ENCODE measurements around the gene VWA5B1. TPM values are rescaled to one million over a fixed set of nuclear protein-coding genes. Genes with fewer than 3 reads are reported as not detected.
A peak's percentile ranks its signal among the peaks of the same experiment; 100 is the strongest.

The VWA5B1 gene, protein sequence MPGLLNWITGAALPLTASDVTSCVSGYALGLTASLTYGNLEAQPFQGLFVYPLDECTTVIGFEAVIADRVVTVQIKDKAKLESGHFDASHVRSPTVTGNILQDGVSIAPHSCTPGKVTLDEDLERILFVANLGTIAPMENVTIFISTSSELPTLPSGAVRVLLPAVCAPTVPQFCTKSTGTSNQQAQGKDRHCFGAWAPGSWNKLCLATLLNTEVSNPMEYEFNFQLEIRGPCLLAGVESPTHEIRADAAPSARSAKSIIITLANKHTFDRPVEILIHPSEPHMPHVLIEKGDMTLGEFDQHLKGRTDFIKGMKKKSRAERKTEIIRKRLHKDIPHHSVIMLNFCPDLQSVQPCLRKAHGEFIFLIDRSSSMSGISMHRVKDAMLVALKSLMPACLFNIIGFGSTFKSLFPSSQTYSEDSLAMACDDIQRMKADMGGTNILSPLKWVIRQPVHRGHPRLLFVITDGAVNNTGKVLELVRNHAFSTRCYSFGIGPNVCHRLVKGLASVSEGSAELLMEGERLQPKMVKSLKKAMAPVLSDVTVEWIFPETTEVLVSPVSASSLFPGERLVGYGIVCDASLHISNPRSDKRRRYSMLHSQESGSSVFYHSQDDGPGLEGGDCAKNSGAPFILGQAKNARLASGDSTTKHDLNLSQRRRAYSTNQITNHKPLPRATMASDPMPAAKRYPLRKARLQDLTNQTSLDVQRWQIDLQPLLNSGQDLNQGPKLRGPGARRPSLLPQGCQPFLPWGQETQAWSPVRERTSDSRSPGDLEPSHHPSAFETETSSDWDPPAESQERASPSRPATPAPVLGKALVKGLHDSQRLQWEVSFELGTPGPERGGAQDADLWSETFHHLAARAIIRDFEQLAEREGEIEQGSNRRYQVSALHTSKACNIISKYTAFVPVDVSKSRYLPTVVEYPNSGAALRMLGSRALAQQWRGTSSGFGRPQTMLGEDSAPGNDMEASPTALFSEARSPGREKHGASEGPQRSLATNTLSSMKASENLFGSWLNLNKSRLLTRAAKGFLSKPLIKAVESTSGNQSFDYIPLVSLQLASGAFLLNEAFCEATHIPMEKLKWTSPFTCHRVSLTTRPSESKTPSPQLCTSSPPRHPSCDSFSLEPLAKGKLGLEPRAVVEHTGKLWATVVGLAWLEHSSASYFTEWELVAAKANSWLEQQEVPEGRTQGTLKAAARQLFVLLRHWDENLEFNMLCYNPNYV
- not detected for total RNA-seq

DNA sequence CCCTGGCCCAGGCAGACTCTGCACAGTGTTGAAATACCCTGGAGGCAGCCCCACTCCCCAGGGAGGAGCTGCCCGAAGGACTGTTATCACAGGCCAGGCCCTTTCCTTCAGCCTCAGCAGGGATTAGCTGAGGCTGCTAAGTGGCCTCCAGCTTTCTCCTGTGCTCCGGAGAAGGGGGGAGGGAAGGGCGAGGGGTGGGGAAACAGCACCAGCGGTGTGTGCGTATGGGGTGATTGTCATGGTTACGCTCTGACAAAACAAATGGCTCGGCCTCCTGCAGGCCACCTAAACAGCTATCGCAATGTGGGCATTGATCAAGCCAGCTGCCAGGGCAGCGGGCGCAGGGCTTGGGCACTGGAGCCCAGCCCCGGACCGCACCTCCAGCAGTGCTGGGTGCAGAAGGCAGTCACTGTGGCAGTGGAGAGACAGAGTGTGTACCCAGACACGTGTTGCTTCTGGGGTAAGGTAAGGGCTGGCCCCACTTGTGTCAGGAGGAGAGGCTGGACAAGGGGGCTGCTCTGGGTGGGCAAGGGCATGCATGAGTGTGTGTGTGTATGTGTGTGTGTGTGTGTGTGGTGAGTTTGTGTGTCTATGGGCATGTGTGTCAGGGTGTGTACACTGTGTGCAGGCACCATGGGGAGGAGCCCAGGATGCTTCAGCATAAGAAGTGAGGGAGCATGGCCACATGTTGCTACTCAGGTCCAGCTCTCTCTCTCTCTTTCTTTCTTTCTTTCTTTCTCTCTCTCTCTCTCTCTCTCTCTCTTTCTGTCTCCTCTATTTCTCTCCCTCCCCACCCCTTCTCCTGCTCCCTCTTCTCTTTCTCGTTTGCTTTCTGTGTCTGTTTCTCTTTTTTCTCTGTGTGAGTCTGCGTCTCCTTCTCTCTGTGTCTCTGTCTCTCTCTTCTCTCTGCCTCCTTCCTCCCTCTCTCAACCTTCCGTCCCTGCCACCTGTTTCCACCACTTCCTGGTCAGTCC is at the start of gene VWA5B1:
Gene VWA5B1 (plus strand): TSS at position 252 of the 974 bp plus-strand sequence. CDS start 19,727 bp downstream, outside the sequence.
- no peak for ATAC-seq
- H3K9me3 Mint-ChIP-seq, result peaks cover under 1% of the 10 kb centered on the region
- H3K4me1 Mint-ChIP-seq (ENCODE audit: low read depth), result peaks cover 14% of the 10 kb centered on the region
- peak within 1 kb of the TSS; percentile 48 for H3K4me3 Mint-ChIP-seq
- DNase-seq, result no peak
- no peaks in the 10 kb centered on the region for H3K36me3 Mint-ChIP-seq (ENCODE audit: insufficient read depth)
- H3K27me3 Mint-ChIP-seq (ENCODE audit: low read depth), result peaks cover 63% of the 10 kb centered on the region

DNA sequence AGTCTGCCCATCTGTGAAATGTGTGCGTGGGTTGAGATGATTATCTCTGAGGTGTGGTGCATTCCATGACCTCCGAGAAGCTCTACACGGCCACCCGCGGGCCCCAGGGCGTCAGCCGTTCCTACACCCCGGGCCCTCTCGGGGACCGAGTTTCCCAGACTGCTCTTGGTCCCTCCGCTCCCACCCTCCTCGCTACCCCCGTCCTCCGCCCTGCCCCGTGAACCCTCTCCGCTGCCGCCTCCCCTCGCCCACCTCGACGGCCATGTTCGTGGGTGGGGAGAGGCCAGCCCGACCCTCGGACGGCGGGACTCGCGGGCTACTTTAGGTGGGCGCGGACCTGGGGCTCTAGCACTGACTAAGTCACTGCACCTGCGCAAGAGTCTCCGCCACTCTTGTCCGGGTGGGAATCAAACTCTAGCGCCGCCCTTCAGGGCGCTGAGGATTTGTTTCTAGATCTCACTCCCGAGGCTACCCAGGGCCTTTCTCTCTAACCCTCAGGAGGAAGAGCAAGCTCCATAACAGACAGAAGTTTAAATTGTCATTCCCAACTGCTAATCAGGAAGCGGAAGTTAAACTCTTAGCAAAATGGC is 47.7 kb upstream of the VWA5B1 start:
- ATAC-seq, result no peak
- Mint-ChIP-seq H3K27me3 (ENCODE audit: low read depth) (peaks cover 20% of the 10 kb centered on the region), H3K4me3 (no peak overlapping the region), H3K4me1 (ENCODE audit: low read depth) (peaks cover 5% of the 10 kb centered on the region), H3K9me3 (no peaks in the 10 kb centered on the region), H3K36me3 (ENCODE audit: insufficient read depth) (no peaks in the 10 kb centered on the region)
- DNase-seq, result no peak

DNA sequence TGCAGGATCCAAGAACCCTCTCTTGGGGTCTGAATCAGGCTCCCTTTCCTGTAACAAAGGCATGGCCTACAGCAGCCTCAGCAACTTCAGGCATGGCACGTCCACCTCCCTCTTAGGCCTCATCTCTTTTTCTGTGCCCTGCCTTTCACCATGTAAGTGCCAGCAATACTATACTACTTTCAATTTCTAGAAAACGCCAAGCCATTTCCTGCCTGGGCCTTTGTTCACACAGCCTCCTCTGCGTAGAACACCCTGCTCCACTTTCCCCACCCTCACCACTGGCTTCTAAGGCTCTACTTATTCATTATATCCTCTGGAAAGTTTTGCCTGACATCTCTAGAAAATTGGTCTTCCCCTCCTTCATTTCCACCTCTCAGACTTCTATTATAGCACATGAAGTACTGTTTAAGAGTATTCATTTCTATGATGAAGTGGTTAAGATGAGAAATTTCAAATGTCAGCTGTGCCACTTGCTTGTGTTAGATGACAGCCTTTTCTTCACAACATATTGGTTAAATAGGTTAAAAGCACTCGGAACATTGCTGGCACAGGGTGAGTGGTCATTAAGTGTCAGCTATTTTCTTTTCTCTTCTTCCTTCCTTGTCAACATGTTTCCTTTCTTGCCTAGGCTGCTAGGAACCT is 41.6 kb upstream of the VWA5B1 start:
- H3K4me1 Mint-ChIP-seq (ENCODE audit: low read depth), result peaks cover 19% of the 10 kb centered on the region
- H3K4me3 Mint-ChIP-seq, result peak overlapping the region; percentile 39
- no peaks in the 10 kb centered on the region for H3K27me3 Mint-ChIP-seq (ENCODE audit: low read depth)
- no peaks in the 10 kb centered on the region for H3K9me3 Mint-ChIP-seq
- peak; percentile 88 to 91 for ATAC-seq
- no peaks in the 10 kb centered on the region for H3K36me3 Mint-ChIP-seq (ENCODE audit: insufficient read depth)
- no peak for DNase-seq

DNA sequence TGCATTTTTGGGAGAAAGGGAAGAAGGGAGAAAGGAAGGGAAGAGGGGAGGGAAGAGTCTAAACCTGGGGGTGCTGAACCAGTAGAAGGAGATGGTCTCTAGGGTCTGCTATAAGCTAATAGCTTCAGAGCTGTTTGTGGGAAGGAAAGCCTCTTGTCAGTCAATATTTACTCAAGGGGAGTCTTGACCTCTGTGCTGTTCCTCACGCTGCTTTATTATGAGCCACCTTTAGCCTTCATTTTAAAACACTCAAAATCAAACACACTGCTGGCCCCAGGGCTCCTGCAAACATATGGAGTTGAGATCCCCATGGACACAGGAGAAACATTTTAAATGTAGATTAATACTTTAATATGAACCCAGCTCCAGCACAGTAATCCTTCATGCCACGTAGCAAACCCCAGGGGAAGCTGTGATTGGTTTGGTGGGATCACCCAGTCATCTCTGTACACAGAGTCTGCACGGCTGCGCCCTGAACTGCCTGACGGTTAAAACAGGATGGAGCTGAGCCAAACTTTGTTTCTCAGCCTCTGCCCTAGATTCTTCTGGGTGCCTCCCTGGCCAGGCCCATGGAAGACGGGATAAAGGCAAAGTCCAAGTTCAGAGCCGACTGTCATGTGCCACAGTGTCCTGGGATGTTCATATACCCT is 40.2 kb upstream of the VWA5B1 start:
- H3K4me3 Mint-ChIP-seq, result no peak overlapping the region
- DNase-seq (no peak), ATAC-seq (no peak)
- H3K27me3 Mint-ChIP-seq (ENCODE audit: low read depth), result no peaks in the 10 kb centered on the region
- no peaks in the 10 kb centered on the region for H3K9me3 Mint-ChIP-seq
- H3K4me1 Mint-ChIP-seq (ENCODE audit: low read depth), result peaks cover 19% of the 10 kb centered on the region
- H3K36me3 Mint-ChIP-seq (ENCODE audit: insufficient read depth), result no peaks in the 10 kb centered on the region

DNA sequence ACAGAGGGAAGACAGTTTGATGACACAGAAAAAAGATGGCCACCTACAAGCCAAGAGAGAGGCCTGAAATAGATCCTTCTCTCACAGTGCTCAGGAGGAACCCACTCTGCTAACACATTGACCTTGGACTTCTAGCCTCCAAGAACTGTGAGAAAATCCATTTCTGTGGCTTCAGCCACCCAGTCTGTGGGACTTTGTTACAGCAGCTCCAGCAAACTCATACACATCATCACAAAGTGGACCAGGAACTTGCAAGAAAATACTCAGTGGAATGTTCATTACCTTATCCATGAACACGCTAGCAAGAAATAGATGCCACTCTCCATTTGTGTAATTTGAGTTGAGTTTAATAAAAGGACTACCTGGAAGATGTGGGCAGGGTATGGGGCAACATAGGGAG is 38.1 kb upstream of the VWA5B1 start:
- Mint-ChIP-seq H3K9me3 (no peaks in the 10 kb centered on the region), H3K36me3 (ENCODE audit: insufficient read depth) (no peaks in the 10 kb centered on the region), H3K4me3 (no peak overlapping the region), H3K27me3 (ENCODE audit: low read depth) (peaks cover 4% of the 10 kb centered on the region), H3K4me1 (ENCODE audit: low read depth) (peaks cover 16% of the 10 kb centered on the region)
- DNase-seq, result no peak
- ATAC-seq, result no peak

DNA sequence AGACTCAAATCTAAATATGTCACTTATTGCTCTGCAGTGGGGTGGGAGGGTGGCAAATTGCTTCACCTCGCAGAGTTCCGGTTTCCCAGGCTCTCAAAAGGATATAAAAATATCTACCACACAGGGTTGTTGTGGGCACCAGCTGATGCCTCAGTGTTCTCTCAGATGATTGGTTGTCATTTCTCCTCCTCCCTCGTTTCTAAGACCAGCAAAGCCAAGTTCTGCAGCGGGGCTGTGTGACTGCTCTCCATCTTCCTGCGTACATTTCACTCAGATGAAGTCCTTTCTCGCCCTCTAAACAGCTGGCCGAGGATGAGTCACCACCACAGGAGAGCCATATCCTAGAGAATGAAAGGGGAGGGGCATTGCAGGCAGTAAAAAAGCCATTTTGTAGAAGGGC is 35.0 kb upstream of the VWA5B1 start:
- no peak overlapping the region for H3K4me3 Mint-ChIP-seq
- ATAC-seq, result no peak
- H3K36me3 Mint-ChIP-seq (ENCODE audit: insufficient read depth), result no peaks in the 10 kb centered on the region
- H3K27me3 Mint-ChIP-seq (ENCODE audit: low read depth), result peaks cover 8% of the 10 kb centered on the region
- H3K9me3 Mint-ChIP-seq, result no peaks in the 10 kb centered on the region
- H3K4me1 Mint-ChIP-seq (ENCODE audit: low read depth), result no peaks in the 10 kb centered on the region
- DNase-seq, result no peak

DNA sequence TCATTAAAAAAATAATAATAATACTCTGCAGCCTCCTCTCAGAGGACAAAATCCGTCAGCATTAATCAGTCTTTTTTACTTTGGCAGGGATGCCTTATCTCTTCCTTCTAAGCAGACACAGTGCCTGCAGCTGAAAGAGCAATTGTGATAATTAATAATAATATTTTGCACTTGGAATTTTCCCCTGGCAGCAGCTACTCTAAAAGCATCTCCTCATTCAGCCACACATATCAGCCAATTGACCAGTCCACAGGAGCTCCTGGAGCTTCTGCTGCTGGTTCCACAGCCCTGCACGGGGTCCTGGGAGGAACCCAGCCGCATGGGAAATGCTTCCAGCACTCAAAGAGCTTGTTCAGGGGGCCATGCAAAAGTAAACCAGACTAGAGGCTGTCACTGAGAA is 31.0 kb upstream of the VWA5B1 start:
- Mint-ChIP-seq H3K9me3 (no peaks in the 10 kb centered on the region), H3K4me3 (no peak overlapping the region), H3K4me1 (ENCODE audit: low read depth) (no peaks in the 10 kb centered on the region)

DNA sequence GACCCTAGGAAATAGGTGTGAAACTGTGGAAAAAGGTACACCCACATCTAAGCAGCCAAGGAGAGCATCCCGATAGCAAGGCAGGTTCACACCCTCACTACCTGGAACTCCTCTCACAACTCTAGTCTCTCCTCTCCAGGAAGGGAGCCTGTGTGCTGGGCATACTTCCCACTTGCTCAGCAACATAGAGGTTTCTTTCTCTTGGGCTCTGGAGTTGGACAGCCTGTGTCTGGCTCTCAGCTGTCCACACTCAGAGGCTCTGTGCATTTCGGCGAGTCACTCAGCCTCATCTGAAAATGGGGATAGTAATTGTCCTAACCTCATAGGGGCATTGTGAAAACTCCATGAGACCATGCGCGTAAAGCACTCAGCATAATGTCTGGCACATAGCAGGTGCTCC is 29.6 kb upstream of the VWA5B1 start:
- ATAC-seq (no peak), DNase-seq (no peak)
- Mint-ChIP-seq H3K27me3 (ENCODE audit: low read depth) (peaks cover 7% of the 10 kb centered on the region), H3K36me3 (ENCODE audit: insufficient read depth) (no peaks in the 10 kb centered on the region), H3K4me1 (ENCODE audit: low read depth) (no peaks in the 10 kb centered on the region), H3K4me3 (no peak overlapping the region), H3K9me3 (no peaks in the 10 kb centered on the region)

More for the DNA sequence above, 31.0 kb upstream of the VWA5B1 start:
- H3K36me3 Mint-ChIP-seq (ENCODE audit: insufficient read depth), result no peaks in the 10 kb centered on the region
- DNase-seq (no peak), ATAC-seq (no peak)
- H3K27me3 Mint-ChIP-seq (ENCODE audit: low read depth), result peaks cover 10% of the 10 kb centered on the region

DNA sequence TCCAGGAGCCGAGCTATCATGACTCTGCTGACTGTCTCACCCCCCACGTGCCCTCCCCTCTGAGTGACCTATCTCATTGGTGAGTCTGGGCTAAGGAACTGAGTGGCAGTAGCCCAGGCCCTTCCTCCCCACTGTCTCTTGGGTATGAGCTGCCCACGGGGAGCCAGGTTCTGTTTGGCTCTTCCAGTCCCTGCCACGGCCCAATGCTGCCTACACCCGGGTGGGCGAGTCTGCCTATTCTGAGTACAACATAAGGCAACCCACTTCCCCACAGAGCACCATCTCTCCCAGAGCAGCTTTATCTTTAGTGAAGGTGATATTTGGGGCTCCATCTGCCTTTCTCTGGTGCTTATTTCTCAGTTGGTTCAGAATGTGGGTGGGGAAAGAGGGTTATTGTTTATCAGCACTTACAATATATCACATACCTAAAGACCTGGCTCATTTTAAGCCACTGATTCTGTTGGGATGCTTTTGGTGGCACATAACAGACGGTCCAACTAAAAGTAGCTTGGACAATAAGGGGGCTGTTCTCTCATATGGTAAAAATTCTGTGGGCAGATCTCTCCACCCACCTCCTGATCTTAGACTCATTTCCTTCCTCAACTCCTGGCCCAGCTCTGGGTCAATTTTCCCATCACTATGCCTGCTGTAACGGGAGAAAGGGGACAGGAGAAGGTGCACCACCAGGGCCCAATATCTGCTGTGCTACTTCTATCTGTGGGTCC is 27.7 kb upstream of the VWA5B1 start:
- Mint-ChIP-seq H3K4me1 (ENCODE audit: low read depth) (no peaks in the 10 kb centered on the region), H3K27me3 (ENCODE audit: low read depth) (peaks cover 2% of the 10 kb centered on the region), H3K4me3 (no peak overlapping the region), H3K36me3 (ENCODE audit: insufficient read depth) (no peaks in the 10 kb centered on the region), H3K9me3 (no peaks in the 10 kb centered on the region)
- ATAC-seq, result no peak
- DNase-seq, result no peak

DNA sequence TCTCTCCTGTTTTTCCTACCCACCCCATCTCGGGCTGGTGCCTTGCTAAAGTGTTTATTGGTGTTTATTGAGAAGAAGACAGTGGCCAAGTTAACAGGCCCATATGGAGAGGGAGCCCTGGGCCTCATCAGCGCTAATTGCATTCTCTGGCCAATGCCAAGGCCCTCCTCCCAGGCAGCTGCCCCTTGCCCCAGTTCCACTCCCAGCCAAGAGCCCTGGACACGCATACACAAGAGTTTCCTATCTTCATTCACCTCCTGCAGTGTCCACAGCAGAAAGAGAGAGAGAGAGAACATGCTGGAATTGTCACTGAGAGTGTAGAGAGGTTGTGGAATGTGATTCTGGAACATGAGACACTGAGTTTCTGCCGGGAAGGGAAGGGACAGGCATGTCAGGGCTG is 25.4 kb upstream of the VWA5B1 start:
- Mint-ChIP-seq H3K9me3 (peaks cover 4% of the 10 kb centered on the region), H3K27me3 (ENCODE audit: low read depth) (peaks cover 6% of the 10 kb centered on the region), H3K4me3 (no peak overlapping the region), H3K36me3 (ENCODE audit: insufficient read depth) (no peaks in the 10 kb centered on the region), H3K4me1 (ENCODE audit: low read depth) (no peaks in the 10 kb centered on the region)
- DNase-seq (no peak), ATAC-seq (no peak)

DNA sequence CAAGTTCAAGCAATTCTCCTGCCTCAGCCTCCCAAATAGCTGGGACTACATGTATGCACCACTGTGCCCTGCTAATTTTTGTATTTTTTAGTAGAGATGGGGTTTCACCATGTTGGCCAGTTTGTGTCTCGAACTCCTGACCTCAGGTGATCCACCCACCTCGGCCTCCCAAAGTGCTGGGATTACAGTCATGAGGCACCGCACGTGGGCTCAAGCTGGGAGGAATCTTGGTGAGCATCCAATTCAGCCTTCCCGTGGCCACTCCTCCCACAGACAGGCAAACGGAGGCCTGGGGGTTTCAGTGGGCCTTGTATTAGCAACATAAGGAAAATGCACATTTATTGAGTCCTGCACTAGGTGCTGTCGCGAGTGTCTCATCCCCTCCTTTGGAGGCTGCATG is 24.5 kb upstream of the VWA5B1 start:
- Mint-ChIP-seq H3K4me1 (ENCODE audit: low read depth) (no peaks in the 10 kb centered on the region), H3K36me3 (ENCODE audit: insufficient read depth) (no peaks in the 10 kb centered on the region), H3K27me3 (ENCODE audit: low read depth) (peaks cover 10% of the 10 kb centered on the region), H3K4me3 (no peak overlapping the region), H3K9me3 (peaks cover 4% of the 10 kb centered on the region)
- ATAC-seq, result no peak
- DNase-seq, result no peak

DNA sequence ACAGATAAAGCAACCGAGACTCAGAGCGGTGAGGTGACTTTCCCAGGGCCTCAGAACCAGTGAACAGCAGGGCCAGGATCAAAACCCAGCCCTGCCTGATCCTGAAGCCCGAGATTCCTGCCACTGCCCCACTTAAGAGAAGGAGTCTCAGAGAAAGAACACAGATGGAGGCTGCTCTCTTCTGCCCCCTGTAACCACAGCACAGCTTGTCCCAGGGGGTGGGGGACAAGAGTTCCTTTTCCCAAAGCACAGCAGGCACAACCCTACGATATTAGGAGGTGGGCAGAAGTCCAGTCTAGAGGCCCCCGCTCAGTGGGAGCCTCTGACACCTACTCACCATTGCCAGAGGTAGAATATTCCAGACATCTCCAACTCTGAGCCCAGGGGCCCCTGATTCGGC is 24.0 kb upstream of the VWA5B1 start:
- no peak for DNase-seq
- Mint-ChIP-seq H3K4me3 (no peak overlapping the region), H3K27me3 (ENCODE audit: low read depth) (peaks cover 10% of the 10 kb centered on the region), H3K36me3 (ENCODE audit: insufficient read depth) (no peaks in the 10 kb centered on the region), H3K9me3 (peaks cover 4% of the 10 kb centered on the region), H3K4me1 (ENCODE audit: low read depth) (no peaks in the 10 kb centered on the region)
- ATAC-seq, result no peak
